GM19324 (cell line): ENCODE measurements around the gene INSYN2A.

Source experiments
- ATAC-seq: cut with Tn5 transposase; IDR thresholded peaks from one replicate; pipeline ENCODE4 v1.9.1; 2021; ENCODE audit warnings: mild to moderate bottlenecking, moderate library complexity; ENCODE audit not compliant: unreplicated experiment, low FRiP score

INSYN2A gene

DNA sequence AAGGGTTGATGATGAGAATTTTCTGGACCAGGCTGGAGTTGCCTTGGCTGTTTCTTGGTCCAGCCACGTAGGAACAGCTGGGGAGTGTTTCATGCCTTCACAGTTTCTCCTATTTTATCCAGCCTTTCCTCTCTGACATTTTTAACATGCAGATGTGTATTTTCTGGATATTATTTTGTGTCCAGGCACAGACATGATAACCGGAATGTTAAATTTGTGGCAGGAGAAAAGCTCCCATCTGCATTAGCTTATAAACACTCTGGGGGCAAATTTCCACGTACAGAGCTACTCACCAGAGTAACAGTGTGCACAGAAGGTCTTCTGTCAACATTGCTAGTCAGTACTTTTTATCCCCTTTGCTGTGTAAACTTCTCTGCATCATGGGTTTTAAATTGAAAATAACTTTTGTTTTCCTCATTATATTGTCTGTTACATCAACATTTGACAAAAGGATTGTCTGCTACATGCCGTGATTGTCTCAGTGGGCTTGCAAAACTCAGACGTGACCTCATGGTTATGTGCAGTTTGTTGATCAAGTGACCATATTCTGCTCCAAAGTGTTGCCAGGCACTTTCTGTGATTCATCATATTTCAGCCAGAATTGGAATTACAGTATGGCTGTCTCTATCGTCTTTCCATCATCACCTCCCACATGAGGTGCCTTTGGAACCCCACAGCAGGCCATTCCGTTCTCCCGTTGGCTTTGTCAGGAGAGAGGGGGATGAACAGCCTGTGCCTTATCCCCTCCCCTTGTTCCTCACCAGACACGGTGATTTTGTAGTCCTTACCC is 41.4 kb downstream of the INSYN2A start:
- ATAC-seq: no peak

DNA sequence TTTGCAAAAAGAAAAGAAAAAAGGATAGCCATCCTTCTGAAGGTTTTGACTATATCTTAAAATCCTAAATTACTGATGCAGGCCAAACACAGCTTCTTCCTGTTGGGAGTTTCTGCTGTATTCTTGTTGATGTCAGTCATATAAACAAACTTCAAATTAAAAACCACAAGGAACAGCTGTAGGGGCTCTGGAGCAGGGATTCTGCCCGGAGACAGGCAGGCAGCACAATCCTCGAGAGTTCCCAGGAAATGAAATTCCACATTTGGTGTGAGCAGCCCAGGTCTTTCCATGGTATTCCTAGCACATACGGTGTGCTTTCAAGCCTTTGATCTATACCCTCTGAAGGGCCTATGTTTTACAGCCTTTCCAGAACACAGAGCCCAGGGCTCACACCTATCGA is 43.2 kb downstream of the INSYN2A start:
- ATAC-seq: no peak

DNA sequence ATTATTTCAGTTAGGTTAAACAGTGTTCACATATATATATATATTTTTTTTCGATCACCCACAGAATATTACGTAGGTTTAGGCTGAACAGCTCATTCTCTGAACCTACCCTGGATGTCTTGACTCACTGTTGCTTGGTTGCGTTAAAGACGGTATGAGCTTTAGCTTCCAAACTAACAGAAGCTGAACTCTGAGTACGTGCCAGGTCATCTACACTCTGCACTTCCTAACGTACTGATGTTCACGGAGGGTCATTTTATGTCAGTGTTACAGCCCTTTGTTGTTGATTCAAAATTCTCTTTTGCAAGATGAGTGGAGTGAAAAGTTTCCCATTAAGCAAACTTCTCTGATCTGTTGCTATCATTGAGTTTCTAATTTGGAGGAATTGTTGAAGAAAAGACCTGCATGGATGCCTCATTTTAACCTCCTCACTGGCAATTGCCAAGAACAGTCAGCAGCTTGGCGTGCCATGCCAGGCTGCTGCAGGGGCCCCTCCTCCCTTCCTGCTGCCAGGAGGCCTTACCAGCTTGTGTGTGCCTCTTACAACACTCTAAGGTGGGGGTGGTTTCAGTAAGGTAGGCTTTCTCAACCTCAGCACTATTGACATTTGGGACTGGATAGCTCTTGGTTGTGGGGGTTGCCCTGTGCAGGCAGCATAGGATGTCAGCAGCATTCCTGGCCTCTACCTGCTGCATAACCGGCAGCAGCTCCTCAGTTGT is 44.3 kb downstream of the INSYN2A start:
- ATAC-seq: no peak

DNA sequence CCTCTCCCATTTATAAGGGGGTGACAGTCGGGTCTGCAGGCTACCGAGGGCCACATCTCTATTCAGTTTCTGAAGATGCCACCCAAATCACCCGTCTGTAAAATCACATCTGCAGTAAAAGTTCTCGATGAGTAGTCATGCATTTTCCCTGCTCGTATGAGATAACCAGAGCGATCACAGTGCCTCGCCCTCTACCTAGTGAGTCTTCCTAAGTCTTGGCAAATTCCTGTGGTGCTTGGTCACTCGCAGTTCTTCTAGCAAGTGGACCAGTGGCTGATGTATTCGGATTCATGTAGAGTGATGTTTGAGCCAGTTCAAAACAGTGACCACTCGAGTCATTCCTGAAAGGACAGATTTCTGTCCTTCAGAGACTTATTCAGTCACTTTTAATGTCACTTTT is 44.9 kb downstream of the INSYN2A start:
- ATAC-seq: no peak

DNA sequence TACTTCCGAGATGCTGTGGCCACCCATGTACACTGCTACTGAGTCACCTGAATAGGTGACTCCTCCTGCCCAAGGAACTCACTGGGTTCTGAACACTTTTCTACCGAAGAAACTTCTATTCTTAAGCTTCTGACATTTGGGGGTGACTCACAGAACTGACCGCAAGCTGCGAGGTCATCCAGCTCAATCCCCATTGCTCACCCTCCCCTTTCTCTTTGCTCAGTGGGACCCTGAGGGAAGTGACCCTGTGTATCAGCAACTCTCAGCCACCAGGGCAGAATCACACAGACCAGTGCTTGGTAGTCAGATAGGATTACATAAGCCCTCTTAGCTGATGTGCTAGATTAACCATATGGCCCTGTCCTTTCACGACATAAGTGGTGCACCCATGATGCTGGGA is 46.3 kb downstream of the INSYN2A start:
- no peak for ATAC-seq

DNA sequence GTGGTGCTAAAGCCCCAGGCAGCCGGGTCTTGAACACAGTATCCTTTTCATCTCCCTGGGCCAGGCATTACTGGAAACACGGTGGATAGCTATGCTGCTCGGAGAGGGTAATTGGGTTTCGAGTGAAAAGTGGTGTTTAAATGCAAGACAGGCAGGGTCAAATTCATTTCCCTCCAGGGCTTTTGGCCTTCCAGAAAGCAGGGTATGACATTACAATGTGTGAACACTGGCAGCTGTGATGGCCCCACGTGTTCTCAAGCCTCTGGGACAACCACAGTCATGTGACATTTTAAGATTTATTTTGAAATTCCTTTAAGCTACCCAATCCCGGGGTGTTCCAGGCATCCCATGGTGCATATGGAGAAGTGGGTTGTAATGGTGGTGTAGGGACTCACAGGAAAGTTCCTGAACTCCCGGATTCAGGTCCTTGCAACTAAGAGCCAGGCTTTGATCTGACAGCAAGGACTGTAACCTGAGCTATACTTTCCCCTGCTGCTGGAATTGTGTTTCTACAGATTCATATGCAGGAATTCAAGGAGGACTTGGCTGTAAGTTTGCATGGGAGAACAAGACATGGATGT is 46.8 kb downstream of the INSYN2A start:
- ATAC-seq: no peak

DNA sequence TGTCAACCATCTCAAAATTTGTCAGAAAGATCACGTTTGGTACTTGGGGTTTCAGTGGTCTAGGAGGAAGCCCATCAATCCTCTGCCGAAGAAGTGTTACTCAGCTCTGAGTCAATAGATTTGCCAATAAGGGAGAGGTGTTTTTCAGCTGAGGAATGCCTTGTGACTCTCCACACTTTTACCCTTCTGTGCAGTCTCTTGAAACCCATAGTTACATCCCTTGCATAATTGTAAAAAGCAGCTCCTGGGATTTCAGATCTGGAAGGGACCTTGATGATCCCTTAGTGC is 47.5 kb downstream of the INSYN2A start:
- no peak for ATAC-seq

DNA sequence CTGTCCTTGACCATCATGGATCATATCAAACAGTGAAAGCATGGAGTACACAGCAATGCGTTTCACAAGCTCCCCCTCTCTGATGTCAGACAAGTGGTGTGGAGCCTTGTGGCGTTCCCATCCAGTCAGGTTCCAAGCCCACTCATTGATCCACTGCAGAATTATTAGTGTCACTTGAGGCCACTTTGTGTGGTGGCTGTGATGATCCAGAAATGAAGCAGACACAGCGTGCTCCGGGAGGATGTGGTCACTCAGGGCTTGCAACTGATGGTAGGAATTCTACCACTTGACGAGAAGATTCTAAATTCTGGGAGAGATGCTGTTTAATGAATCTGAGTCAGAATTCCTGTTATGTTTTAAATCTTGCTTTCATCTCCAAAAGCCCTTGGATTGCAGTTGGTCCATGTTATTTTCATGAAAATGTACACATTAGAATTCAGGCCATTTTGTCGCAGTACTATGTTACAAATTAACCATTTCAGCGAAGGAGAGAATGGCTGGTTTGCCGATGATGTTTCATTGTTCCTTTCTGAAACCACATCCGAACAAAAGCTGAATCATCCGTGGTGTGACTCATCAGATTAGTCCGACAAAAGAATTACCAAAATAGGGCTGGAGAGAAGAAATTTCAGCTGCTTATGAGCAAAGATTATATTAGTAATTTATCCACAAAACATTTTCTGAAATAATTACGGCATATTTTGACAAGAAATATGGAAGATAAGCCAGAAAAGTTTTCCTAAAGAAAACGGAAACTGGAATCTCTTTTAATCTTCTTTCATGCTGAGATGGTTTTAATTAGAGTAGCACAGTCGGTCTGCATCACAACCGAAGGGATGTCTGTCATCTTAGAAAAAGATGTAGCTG is 48.1 kb downstream of the INSYN2A start:
- no peak for ATAC-seq

DNA sequence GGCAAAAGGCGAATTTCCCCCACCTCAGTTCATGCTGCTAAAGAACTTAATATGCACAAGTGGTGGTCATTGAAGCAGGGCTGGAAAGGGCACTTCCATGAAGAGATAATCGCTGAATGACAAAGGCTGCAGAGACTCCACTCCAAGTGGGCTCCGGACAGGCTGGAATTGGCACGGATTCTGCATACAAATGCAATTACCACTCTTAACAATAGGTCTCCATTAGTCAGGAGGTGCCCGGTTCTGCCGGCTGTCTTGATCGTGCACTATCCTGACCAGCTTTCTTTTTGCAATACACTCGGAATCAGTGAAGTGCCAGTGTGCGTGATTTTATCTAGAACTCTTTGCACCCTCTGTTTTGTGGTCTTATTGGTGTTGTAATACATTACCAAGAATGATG is 49.7 kb downstream of the INSYN2A start:
- ATAC-seq: no peak
